HT-29 (cell line): ENCODE data around the gene FBLN1. TPM values are rescaled to one million over a fixed set of nuclear protein-coding genes. Genes with fewer than 3 reads are reported as not detected.
"Not testable (repeated sequence)": the region's sequence is repeated elsewhere in the genome, so short reads cannot be mapped to it uniquely, and the experiment has no call there.

ENCODE experiments used
- DNase-seq: peaks from one replicate; pipeline ENCODE4 v3.0.0-alpha.2; 2015; ENCODE audit warnings: low spot score
- total RNA-seq: library from RNA; depleted of rRNA; stranded (reverse); fragments of >200 nt; shearing (Covaris generic); gene quantifications from 2 replicates; pipeline ENCODE4 v1.2.3, GENCODE V29; 2014

The FBLN1 gene
- total RNA-seq, 1 experiment from 2014 or later = 0.43 TPM

DNA sequence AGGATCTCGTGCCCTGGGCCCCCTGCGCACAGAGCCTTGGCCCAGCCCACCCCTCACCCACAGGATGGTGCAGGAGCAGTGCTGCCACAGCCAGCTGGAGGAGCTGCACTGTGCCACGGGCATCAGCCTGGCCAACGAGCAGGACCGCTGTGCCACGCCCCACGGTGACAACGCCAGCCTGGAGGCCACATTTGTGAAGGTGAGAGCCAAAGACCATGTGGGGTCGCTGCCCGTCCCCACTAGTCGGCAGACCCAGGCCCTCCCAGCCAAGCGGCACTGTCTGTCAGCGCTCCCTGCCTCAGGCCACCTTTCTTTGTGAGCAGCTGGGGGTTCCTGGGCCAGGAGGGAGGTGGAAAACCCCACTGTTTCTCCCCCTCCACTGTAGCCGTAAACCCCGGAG is 22.8 kb downstream of the FBLN1 start:
- DNase-seq = no peak

DNA sequence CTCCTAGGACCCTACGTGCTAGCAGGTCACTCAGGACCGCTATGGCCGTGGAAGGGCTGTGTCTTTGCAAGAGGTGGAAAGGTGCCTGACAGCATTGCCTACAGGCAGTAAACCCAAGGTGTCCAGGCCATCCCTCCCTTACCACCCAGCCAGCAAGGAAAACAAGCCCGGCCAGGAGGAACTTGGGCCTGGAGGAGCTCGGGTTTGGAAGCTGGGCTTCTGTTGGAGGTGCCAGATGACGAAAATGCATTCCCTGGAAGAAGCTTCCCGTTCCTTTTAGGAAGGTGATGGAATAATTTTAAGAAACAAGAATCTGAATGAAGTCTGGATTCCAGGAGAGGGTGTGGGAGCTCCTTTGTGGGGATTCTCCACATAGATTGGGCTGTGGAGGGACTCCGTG is 23.6 kb downstream of the FBLN1 start:
- DNase-seq = no peak

DNA sequence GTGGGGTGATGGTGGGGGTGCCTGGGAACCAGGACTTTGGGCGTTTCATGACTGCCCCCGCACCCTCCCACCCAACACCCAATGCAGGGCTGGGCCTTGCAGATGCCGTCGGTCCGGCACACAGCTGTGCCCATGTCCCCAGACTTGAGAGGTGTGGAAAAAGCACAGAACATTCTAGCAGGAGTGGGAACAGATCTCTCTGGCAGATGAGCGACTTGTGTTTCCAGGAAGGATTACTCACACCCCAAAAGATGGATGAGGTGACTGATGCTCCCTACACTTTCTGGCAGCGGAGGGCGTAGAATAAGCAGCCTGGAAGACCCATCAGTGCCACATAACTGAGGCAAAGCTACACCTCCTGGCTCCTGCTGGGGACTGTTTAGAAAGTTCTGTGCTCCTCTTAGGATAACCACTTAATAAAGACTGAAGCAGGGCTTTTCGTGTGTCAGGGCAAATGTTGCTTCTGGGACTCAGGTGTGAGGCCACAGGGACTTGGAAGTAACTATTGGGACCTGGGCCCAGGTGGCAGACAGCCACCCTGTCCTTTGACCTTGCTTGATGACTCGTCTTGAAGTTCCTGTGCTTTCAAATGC is 24.2 kb downstream of the FBLN1 start:
- DNase-seq = no peak

DNA sequence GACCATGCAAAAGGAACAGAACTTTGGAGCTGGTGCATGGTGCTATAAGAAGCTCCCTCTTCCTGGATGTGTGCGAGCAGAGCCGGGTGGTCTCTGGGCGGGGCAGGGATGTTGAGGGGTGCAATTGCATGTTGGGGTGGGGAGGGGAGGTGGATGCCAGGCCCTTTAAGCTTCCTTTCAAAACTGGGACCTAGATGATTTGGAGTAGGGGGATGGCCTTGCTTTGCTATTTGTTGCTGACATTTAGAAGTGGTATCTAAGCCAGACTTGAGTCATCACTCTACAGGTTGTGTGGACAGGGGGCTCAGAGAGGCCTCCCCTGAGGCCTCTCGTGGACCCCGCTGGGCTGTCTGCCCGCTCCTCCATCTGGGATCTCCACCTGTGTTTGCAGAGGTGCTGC is 24.8 kb downstream of the FBLN1 start:
- DNase-seq = no peak

DNA sequence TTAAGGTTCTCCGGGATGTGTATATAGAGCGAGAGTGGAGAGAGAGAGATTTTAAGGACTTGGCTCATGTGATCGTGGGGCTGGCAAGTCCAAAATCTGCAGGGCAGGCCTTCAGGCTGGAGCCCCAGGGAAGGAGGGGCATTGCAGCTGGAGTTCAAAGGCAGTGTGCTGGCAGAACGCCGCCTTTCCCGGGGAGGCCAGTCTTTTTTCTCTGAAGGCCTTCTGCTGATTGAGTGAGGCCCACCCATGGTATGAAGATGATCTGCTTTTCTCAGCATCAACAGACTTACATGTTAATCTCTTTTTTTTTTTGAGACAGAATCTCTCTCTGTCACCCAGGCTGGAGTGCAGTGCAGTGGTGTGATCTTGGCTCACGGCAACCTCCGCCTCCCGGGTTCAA is 25.4 kb downstream of the FBLN1 start:
- DNase-seq = no peak

DNA sequence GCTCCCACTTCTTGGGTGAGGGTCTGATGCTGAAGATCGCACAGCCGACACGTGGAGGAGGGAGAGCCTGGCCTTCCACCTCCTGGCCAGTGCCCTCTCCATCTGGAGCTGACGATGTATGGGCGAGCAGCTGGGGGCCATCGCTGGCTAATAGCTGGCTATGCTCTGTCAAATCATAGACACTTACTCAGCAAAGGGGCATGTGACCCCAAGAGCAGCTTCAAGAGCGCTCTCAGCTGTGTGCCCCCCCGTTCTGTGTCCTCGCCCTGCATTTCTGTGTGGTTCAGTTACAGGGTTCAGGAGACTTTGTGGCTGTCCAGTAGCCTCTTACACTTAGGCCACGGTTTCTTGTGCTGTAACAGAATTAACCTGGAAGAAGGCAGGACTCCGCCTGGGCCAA is 26.4 kb downstream of the FBLN1 start:
- DNase-seq = no peak

DNA sequence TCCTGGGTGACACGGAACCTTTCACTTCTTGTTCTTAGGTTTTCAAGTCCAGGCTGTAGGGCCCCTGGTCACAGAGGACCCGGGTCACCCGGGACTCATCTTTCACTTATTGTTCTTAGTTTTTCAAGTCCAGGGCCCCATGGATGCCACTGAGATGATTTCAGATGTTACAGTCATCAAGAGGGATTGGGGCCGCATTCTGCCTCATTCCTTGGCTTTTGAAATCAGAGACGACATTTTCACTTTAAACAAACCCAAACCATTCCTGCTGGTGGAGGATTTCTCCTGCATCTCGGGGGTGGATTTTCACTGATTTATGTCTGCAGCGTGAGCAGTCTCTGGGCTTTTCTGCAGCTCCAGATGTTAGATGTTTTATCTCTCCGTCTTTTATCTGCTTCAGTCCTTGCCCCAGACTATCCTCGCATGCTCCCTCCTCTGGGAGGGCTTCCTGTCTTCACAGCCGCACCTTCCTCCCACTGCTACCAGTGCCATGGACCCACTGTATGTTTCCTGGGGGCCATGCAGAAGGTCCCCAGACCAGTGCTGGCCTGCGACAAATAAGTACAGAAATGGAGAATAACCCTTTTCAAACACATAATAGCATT is 27.4 kb downstream of the FBLN1 start:
- DNase-seq = no peak

DNA sequence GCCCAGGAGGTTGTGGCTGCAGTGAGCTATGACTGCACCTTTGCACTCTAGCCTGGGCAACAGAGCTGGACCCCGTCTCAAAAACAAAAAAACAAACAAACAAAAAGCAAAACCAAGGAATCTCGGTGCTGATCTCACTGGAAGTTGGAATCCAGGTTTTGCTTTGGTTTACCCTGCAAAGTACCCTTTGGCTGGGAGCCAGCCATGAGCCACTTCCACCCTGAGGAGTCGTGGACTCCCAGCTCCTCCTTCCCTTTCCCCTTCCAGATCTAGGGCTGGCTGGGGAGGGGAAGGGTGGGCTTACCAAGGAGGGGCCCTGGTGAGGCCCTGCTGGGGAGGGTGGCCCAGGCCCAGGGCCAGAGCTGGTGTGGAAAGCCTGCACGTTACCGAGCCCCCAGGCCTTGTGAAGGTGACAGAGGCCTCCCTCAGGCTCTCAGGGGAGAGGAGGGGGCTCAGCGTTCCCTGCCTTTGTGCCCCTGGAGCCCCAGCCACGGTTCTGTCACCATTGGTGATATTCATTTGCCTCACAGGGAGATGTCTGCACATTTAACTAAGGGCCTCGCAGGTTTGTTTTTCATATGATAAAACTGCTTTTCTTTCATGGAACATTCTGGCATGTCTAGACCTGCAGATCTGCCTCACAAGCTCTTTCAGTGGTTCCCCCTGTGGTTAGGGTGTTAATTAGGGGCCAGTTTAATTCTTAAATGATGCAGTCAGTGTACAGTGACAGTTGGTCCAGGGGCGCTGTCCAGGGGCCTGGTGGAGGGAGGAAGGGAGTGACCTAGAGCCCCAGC is 29.0 kb downstream of the FBLN1 start:
- no peak for DNase-seq

DNA sequence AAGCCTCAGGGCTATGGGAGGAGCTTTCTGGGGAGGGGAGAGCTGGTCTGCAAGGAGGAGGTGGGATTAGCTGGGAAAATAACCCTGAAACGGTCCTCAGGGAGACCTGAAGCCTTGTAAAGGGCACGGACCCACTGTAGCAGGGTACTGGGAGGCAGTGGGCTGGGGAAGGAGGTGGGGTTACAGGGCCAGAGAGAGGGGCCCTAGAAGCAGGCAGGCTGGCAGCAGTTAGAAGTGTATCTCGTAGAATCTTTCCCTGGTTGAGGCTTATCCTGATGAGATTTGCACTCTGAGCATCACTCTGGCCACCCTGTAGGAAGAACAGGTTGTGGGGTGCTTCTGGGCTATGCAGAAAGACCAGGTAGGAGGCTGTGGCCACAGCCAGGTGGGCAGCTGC is 29.6 kb downstream of the FBLN1 start:
- DNase-seq = no peak

DNA sequence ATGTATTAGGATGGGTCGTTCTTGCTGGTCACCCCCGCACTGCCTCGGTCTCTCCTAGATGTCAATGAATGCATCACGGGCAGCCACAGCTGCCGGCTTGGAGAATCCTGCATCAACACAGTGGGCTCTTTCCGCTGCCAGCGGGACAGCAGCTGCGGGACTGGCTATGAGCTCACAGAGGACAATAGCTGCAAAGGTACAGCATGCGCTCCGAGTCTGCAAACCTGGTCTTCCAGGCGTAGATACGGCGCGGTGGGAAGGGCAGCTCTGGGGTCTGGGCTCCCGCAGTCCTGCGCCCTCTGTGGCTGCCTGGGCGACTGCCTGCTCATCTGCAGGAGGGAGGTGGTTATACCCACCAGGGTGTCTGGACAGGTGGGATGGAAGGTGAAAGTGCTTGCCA is 31.0 kb downstream of the FBLN1 start:
- DNase-seq = no peak

DNA sequence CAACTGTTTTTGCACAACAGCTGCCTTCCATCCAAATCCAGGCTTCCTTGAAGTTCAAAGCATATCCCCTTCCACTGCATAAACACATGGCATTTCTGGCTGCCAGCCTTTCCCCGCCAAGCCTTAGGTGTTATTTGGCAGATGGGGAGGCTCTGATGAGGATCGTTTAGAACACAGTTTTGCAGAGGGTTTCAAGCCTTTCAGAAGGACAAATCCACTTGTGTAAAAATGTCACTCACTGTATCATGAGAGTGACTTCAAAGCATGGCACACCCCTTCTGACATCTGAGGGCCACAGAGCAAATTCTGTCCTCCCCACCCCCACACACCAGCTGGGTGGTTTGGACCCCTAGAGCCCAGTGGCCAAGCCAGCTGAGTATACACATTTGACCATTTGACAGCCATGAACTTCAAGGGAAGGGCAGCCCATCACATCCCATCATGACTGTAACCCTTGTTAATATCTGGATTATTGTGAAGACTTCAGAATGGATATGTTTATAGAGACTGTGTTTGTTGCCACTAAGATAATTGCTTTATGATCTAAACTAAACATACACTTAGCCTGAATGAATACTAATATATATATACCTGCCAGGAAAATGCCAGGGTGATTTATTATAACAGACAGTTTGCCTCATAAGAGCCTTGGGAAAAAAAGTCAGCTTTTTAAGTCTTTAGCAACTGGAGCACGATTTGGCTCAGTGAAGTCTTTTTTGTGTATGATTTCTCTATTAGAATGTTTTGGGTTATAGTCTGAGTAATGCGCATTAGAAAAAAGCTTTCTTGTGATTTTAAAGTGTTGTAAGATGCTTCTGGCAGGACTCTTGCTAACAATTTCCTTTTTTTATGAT is 31.9 kb downstream of the FBLN1 start:
- no peak for DNase-seq

DNA sequence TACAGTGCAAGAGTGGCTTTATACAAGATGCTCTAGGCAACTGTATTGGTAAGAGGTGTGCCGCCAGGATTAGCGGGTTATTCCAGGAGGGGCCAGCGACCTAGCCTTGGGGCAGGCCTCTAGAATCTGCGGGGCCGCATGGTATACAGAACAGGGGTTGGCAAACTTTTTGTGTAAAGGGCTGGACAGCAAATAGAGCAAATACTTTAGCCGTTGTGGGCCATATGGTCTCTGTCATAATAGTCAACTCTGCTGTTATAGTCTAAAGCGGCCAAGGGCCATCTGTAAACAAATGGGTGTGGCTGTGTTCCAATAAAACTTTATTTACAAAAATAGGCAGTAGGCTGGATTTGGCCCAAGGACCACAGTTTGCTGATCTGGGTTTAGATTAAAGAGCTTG is 32.6 kb downstream of the FBLN1 start:
- no peak for DNase-seq

DNA sequence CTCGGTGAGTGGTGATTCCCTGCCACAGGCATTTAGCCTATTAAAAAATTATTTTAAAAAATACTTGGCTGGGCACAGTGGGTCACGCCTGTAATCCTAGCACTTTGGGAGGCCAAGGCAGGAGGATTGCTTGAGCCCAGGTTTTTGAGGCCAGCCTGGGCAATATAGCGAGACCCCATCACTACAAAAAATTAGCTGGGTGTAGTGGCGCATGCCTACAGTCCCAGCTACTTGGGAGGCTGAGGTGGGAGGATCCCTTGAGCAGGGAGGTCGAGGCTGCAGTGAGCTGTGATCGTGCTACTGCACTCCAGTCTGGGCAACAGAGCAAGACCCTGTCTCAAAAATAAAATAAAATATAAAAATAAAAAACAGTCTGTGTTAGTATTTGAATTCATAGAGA is 33.2 kb downstream of the FBLN1 start:
- DNase-seq = not testable (repeated sequence)

DNA sequence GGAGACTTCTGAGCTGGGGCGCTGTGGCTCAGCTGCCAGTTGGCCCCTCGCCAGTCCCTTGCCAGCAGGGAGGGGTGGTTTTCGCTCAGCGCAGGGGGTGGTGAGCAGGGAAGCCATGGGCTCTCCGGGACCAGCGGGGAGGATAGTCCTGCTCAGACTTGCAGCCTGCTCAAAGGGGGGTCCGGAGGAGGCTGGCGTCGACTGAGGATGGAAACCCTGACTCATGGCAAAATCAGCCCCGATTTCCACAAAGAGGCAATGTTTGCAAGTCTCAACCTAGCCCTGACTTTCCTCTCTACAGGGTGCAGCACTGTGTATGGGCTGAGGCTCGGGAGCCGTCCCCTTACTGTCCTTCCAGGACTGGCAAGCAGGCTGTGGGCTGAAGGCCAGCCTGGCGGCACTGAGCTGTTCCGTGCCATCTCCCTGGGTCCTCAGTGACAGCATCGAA is 35.1 kb downstream of the FBLN1 start:
- no peak for DNase-seq

DNA sequence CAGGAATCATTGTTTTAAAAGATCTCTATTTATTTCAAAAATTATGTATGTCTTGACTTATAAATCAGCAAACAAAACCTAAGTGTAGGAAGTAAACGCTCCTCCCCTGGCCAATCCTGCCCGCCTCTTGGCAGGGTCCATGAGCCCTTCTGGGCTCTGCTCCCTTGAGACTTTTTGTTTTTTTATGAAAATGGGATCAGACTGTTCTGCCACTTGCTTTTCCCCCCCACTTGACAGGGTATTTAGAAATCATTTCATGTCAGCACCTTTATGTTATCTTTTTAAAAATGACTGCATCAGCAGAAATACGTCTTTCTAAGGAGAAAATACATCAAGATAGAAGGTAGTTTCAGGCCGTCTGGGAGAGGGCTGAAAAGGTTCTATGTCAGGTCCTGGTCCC is 35.6 kb downstream of the FBLN1 start:
- no peak for DNase-seq

DNA sequence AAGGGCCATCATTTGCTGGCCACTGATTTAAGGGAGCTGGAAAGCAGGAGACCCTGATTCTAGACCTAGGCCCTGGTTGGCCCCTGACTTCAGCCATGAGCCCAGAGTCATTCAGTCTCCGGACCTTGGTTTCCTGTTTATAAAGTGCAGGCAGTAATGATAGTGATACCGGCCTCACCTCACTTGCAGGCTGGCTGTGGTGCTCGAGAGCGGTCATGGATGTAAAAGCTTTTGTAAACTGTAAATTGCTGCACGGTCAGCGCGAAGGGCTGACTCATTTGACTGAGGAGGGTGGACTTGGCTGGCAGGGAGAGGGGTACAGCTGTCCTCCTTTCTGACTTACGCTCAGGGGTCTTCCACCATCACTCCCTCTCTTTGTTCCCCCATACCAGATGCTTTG is 37.4 kb downstream of the FBLN1 start:
- no peak for DNase-seq

DNA sequence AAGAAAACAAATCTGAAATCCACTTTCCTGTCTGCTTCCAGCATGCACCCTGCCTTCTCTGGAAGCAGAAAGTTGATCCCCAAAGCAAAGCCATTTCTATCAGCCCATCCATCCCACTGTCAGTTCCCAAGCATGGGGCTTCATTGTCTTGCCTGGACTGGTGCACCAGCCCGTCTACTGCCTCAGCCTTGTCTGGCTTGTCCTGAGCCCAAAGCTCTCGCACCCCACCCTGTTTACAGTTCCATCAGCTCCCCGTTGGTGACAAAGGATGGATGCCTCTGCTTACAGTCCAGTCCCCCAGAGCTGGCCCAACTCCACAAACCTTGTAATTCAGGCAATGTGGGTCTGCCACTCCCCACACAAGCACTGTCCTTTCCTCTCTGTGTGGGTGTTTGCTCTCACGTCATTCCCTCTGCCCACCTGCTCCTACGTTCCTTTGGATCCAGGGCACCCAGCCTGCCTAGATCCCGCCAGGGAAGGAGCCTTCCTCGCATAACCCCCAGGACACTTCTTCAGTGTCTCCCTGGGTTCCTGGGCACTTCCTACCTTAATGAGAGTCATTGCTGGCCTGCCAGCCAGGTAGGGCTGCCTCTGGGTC is 38.8 kb downstream of the FBLN1 start:
- DNase-seq = no peak

DNA sequence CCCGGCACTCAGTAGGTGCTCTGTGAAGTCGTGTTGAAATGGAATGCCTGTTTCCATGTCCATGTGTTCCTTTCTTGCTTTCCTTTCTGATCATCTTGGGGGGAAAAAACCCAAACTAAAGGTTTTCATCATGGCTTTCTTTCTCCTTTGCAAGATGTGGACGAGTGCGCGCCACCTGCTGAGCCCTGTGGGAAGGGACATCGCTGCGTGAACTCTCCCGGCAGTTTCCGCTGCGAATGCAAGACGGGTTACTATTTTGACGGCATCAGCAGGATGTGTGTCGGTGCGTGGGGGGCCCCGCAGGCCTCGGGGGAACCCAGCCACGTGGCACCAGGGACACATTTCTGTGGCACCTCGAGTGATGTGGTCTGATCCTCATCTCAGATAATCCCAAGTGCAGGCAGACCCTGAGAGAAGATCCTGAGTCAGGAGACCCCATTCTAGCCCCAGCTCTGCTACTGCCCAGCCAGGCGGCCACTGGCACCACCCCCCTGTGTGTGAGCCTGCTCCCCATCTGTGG is 39.4 kb downstream of the FBLN1 start:
- no peak for DNase-seq

DNA sequence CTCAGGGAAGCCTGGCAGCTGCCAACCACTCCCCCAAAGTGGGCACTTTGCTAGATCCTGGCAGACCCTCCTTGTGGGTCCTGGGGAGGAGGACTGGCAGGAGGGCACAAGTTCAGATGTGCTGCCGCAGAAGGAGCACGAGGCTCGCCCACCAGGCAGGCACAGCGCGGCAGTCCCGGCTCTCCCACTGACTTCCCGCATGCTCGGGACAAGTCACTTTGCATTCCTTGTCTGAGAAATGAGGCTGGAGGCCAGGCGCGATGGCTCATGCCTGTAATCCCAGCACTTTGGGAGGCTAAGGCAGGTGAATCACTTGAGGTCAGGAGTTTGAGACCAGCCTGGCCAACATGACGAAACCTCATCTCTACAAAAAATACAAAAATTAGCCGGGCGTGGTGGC is 40.1 kb downstream of the FBLN1 start:
- not testable (repeated sequence) for DNase-seq

DNA sequence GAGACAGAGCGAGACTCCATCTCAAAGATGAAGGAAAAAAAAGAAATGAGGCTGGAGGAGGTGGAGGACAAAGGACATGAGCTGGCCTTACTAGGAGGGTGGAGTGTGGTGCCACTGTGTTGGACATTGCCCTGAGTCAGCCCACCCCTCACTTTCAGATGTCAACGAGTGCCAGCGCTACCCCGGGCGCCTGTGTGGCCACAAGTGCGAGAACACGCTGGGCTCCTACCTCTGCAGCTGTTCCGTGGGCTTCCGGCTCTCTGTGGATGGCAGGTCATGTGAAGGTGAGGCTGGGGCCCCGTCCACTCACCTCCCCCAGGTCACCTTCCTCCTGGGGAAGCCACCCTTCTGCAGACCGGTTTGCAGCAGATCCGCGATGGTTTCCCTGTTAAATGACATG is 40.6 kb downstream of the FBLN1 start:
- no peak for DNase-seq

DNA sequence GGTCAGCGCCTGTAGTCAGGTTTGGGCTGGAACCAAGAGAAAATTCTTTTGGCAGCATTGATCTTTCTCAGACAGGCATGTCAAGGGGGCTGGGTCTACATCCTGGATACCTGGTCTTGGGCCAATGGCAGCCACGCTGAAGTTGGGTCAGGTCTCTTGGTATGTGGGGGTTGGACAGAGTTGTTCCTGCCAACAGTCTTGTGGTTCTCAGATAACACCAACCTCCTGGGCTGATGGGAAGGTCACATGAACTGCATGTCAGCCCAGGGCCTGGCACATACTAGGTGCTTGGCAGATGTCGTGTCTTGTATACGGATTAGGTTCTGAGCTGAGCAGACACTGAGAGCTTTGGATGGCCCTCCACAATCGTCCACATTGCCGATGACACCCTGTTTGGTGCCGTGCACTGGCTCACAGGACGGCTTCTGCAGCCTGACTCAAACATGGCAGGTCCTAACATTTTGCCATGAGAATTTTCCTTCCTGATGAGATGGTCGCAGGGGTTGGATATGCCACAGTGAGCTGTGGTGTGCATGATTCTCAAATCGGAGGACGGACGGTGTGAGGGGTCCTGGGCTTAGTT is 42.0 kb downstream of the FBLN1 start:
- no peak for DNase-seq
